ENCODE measurements around the gene CETN2. TPM values are rescaled to one million over a fixed set of nuclear protein-coding genes. Genes with fewer than 3 reads are reported as not detected.
"Not testable (repeated sequence)": the region's sequence is repeated elsewhere in the genome, so short reads cannot be mapped to it uniquely, and the experiment has no call there.

The CETN2 gene
- total and polyA plus RNA-seq, 2 donors = 25.3 to 37.4 TPM

- no peak overlapping the region for H3K4me3 ChIP-seq (ENCODE audit: low read length in 2 of 2)
- H3K4me1 ChIP-seq (ENCODE audit: control insufficient read depth in 2 of 2, insufficient read depth in 2 of 2, low read length in 2 of 2) = no peaks in the 10 kb centered on the region
- H3K27me3 ChIP-seq (ENCODE audit: control insufficient read depth in 2 of 2, insufficient read depth in 1 of 2, low read length in 1 of 2) = no peaks in the 10 kb centered on the region
- no peaks in the 10 kb centered on the region for H3K36me3 ChIP-seq (ENCODE audit: control insufficient read depth in 2 of 2, insufficient read depth in 2 of 2, low read length in 1 of 2)
- H3K27ac ChIP-seq (ENCODE audit: low read depth in 1 of 2, low read length in 1 of 2) = no peak overlapping the region
- DNase-seq (ENCODE audit: low read depth in 6 of 9, low spot score in 9 of 9) = no peak
- WGBS = 99% methylated on average over 5 of the region's 5 CpGs
- no peaks in the 10 kb centered on the region for H3K9me3 ChIP-seq (ENCODE audit: control insufficient read depth in 2 of 2, insufficient read depth in 1 of 2, low read length in 1 of 2)
Observed at GRCh38 chrX:152843852-152844251, 13.3 kb upstream of the CETN2 start.

- WGBS = 96% methylated on average over 10 of the region's 10 CpGs
- no peak overlapping the region for H3K4me3 ChIP-seq (ENCODE audit: low read length in 2 of 2)
- no peak for DNase-seq (ENCODE audit: low read depth in 6 of 9, low spot score in 9 of 9)
Observed at GRCh38 chrX:152842772-152843338, 12.3 kb upstream of the CETN2 start.

GRCh38 chrX:152835470-152835869 is 4.9 kb upstream of the CETN2 start:
- not testable (repeated sequence) for H3K4me1 ChIP-seq (ENCODE audit: control insufficient read depth in 2 of 2, insufficient read depth in 2 of 2, low read length in 2 of 2); H3K4me3 ChIP-seq (ENCODE audit: low read length in 2 of 2); H3K9me3 ChIP-seq (ENCODE audit: control insufficient read depth in 2 of 2, insufficient read depth in 1 of 2, low read length in 1 of 2); H3K36me3 ChIP-seq (ENCODE audit: control insufficient read depth in 2 of 2, insufficient read depth in 2 of 2, low read length in 1 of 2); DNase-seq (ENCODE audit: low read depth in 6 of 9, low spot score in 9 of 9); H3K27ac ChIP-seq (ENCODE audit: low read depth in 1 of 2, low read length in 1 of 2); H3K27me3 ChIP-seq (ENCODE audit: control insufficient read depth in 2 of 2, insufficient read depth in 1 of 2, low read length in 1 of 2)
- WGBS = 100% methylated on average over 1 of the region's 1 CpG

More at GRCh38 chrX:152842772-152843338, 12.3 kb upstream of the CETN2 start:
- Histone ChIP-seq H3K36me3 (ENCODE audit: control insufficient read depth in 2 of 2, insufficient read depth in 2 of 2, low read length in 1 of 2) (no peaks in the 10 kb centered on the region), H3K27ac (ENCODE audit: low read depth in 1 of 2, low read length in 1 of 2) (no peak overlapping the region), H3K27me3 (ENCODE audit: control insufficient read depth in 2 of 2, insufficient read depth in 1 of 2, low read length in 1 of 2) (no peaks in the 10 kb centered on the region), H3K4me1 (ENCODE audit: control insufficient read depth in 2 of 2, insufficient read depth in 2 of 2, low read length in 2 of 2) (no peaks in the 10 kb centered on the region), H3K9me3 (ENCODE audit: control insufficient read depth in 2 of 2, insufficient read depth in 1 of 2, low read length in 1 of 2) (no peaks in the 10 kb centered on the region)

- DNase-seq (ENCODE audit: low read depth in 6 of 9, low spot score in 9 of 9) = no peak
- Histone ChIP-seq H3K36me3 (ENCODE audit: control insufficient read depth in 2 of 2, insufficient read depth in 2 of 2, low read length in 1 of 2) (peaks cover 0 to 3% of the 10 kb centered on the region in 2 donors), H3K9me3 (ENCODE audit: control insufficient read depth in 2 of 2, insufficient read depth in 1 of 2, low read length in 1 of 2) (no peaks in the 10 kb centered on the region), H3K4me3 (ENCODE audit: low read length in 2 of 2) (no peak overlapping the region), H3K27ac (ENCODE audit: low read depth in 1 of 2, low read length in 1 of 2) (no peak overlapping the region), H3K4me1 (ENCODE audit: control insufficient read depth in 2 of 2, insufficient read depth in 2 of 2, low read length in 2 of 2) (peaks cover 2 to 6% of the 10 kb centered on the region in 2 donors), H3K27me3 (ENCODE audit: control insufficient read depth in 2 of 2, insufficient read depth in 1 of 2, low read length in 1 of 2) (no peaks in the 10 kb centered on the region)
- WGBS = 97% methylated on average over 4 of the region's 4 CpGs
Observed at GRCh38 chrX:152833378-152833777, 2.8 kb upstream of the CETN2 start.

- no peak overlapping the region for H3K27ac ChIP-seq (ENCODE audit: low read depth in 1 of 2, low read length in 1 of 2)
- no peaks in the 10 kb centered on the region for H3K9me3 ChIP-seq (ENCODE audit: control insufficient read depth in 2 of 2, insufficient read depth in 1 of 2, low read length in 1 of 2)
- H3K4me3 ChIP-seq (ENCODE audit: low read length in 2 of 2) = no peak overlapping the region
- 100% methylated on average over 5 of the region's 5 CpGs for WGBS
- H3K4me1 ChIP-seq (ENCODE audit: control insufficient read depth in 2 of 2, insufficient read depth in 2 of 2, low read length in 2 of 2) = peaks cover 2 to 6% of the 10 kb centered on the region in 2 donors
- peaks cover 0 to 3% of the 10 kb centered on the region in 2 donors for H3K36me3 ChIP-seq (ENCODE audit: control insufficient read depth in 2 of 2, insufficient read depth in 2 of 2, low read length in 1 of 2)
- DNase-seq (ENCODE audit: low read depth in 6 of 9, low spot score in 9 of 9) = no peak
- no peaks in the 10 kb centered on the region for H3K27me3 ChIP-seq (ENCODE audit: control insufficient read depth in 2 of 2, insufficient read depth in 1 of 2, low read length in 1 of 2)
Observed at GRCh38 chrX:152832520-152832919, 2.0 kb upstream of the CETN2 start.

GRCh38 chrX:152831391-152831790 is 834 bp upstream of the CETN2 start:
- Histone ChIP-seq H3K9me3 (ENCODE audit: control insufficient read depth in 2 of 2, insufficient read depth in 1 of 2, low read length in 1 of 2) (no peaks in the 10 kb centered on the region), H3K4me3 (ENCODE audit: low read length in 2 of 2) (peak overlapping the region; percentile 59 to 69), H3K27me3 (ENCODE audit: control insufficient read depth in 2 of 2, insufficient read depth in 1 of 2, low read length in 1 of 2) (no peaks in the 10 kb centered on the region), H3K27ac (ENCODE audit: low read depth in 1 of 2, low read length in 1 of 2) (peak overlapping the region in 1 of 2 donors; percentile 43), H3K4me1 (ENCODE audit: control insufficient read depth in 2 of 2, insufficient read depth in 2 of 2, low read length in 2 of 2) (peaks cover 2 to 6% of the 10 kb centered on the region in 2 donors), H3K36me3 (ENCODE audit: control insufficient read depth in 2 of 2, insufficient read depth in 2 of 2, low read length in 1 of 2) (peaks cover 0 to 3% of the 10 kb centered on the region in 2 donors)
- DNase-seq (ENCODE audit: low read depth in 6 of 9, low spot score in 9 of 9) = no peak
- 8% methylated on average over 10 of the region's 10 CpGs for WGBS

- Histone ChIP-seq H3K27me3 (ENCODE audit: control insufficient read depth in 2 of 2, insufficient read depth in 1 of 2, low read length in 1 of 2) (peaks cover 0 to 11% of the 10 kb centered on the region in 2 donors), H3K36me3 (ENCODE audit: control insufficient read depth in 2 of 2, insufficient read depth in 2 of 2, low read length in 1 of 2) (no peaks in the 10 kb centered on the region), H3K4me3 (ENCODE audit: low read length in 2 of 2) (no peak overlapping the region), H3K9me3 (ENCODE audit: control insufficient read depth in 2 of 2, insufficient read depth in 1 of 2, low read length in 1 of 2) (no peaks in the 10 kb centered on the region), H3K4me1 (ENCODE audit: control insufficient read depth in 2 of 2, insufficient read depth in 2 of 2, low read length in 2 of 2) (no peaks in the 10 kb centered on the region), H3K27ac (ENCODE audit: low read depth in 1 of 2, low read length in 1 of 2) (no peak overlapping the region)
- WGBS = 72% methylated on average over 7 of the region's 7 CpGs
- DNase-seq (ENCODE audit: low read depth in 6 of 9, low spot score in 9 of 9) = no peak
Observed at GRCh38 chrX:152824841-152825374, 5.6 kb downstream of the CETN2 start.

- Histone ChIP-seq H3K36me3 (ENCODE audit: control insufficient read depth in 2 of 2, insufficient read depth in 2 of 2, low read length in 1 of 2) (no peaks in the 10 kb centered on the region), H3K4me1 (ENCODE audit: control insufficient read depth in 2 of 2, insufficient read depth in 2 of 2, low read length in 2 of 2) (no peaks in the 10 kb centered on the region), H3K9me3 (ENCODE audit: control insufficient read depth in 2 of 2, insufficient read depth in 1 of 2, low read length in 1 of 2) (no peaks in the 10 kb centered on the region), H3K27ac (ENCODE audit: low read depth in 1 of 2, low read length in 1 of 2) (no peak overlapping the region), H3K4me3 (ENCODE audit: low read length in 2 of 2) (no peak overlapping the region), H3K27me3 (ENCODE audit: control insufficient read depth in 2 of 2, insufficient read depth in 1 of 2, low read length in 1 of 2) (peaks cover 0 to 11% of the 10 kb centered on the region in 2 donors)
- 79% methylated on average over 6 of the region's 6 CpGs for WGBS
- DNase-seq (ENCODE audit: low read depth in 6 of 9, low spot score in 9 of 9) = no peak
Observed at GRCh38 chrX:152823657-152824056, 6.9 kb downstream of the CETN2 start.

- WGBS = 71% methylated on average over 6 of the region's 6 CpGs
- Histone ChIP-seq H3K36me3 (ENCODE audit: control insufficient read depth in 2 of 2, insufficient read depth in 2 of 2, low read length in 1 of 2) (no peaks in the 10 kb centered on the region), H3K4me1 (ENCODE audit: control insufficient read depth in 2 of 2, insufficient read depth in 2 of 2, low read length in 2 of 2) (no peaks in the 10 kb centered on the region), H3K4me3 (ENCODE audit: low read length in 2 of 2) (no peak overlapping the region), H3K27ac (ENCODE audit: low read depth in 1 of 2, low read length in 1 of 2) (no peak overlapping the region), H3K27me3 (ENCODE audit: control insufficient read depth in 2 of 2, insufficient read depth in 1 of 2, low read length in 1 of 2) (peaks cover 0 to 11% of the 10 kb centered on the region in 2 donors), H3K9me3 (ENCODE audit: control insufficient read depth in 2 of 2, insufficient read depth in 1 of 2, low read length in 1 of 2) (no peaks in the 10 kb centered on the region)
- DNase-seq (ENCODE audit: low read depth in 6 of 9, low spot score in 9 of 9) = no peak
Observed at GRCh38 chrX:152822383-152823086, 8.0 kb downstream of the CETN2 start.
